ENCODE measurements around the gene SLC39A3. TPM values are rescaled to one million over a fixed set of nuclear protein-coding genes. Genes with fewer than 3 reads are reported as not detected.

Gene SLC39A3
- total RNA-seq, 1 experiment from 2014 or later: 28.2 TPM

GRCh38 chr19:2768365-2769132 is 28.7 kb upstream of the SLC39A3 start:
- CTCF ChIA-PET: interaction anchor here (0.6 kb wide), 1 partner anchor 10 kb away, joined by 4 read pairs; no protein-coding TSS in a partner anchor

DNA sequence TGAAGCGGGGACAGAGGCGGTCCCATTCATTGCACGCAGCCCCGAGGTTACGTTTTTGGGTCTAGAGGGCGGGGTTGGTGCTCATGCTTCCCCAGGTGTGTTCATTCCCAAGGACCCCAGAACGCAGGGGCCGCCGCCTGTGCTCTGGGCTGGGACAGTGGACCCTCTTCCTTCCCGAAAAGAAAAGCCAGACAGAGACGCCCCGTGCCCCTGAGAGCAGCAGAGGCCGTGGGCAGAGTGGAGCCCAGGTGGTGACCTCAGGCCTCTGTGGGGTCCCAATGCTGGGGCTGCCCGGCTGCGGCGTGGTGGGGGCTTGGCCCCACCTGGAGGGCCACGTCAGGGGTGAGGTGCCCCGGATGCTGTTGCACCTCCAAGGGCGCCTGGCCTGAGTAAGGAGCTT is 27.9 kb upstream of the SLC39A3 start:
- H3K9me3 Mint-ChIP-seq (ENCODE audit: low read depth, unreplicated experiment): no peaks in the 10 kb centered on the region
- CTCF ChIA-PET: no interaction called here
- no TSS peak for BruUV-seq (replicated peaks)
- TF ChIP-seq, protein P1, sequence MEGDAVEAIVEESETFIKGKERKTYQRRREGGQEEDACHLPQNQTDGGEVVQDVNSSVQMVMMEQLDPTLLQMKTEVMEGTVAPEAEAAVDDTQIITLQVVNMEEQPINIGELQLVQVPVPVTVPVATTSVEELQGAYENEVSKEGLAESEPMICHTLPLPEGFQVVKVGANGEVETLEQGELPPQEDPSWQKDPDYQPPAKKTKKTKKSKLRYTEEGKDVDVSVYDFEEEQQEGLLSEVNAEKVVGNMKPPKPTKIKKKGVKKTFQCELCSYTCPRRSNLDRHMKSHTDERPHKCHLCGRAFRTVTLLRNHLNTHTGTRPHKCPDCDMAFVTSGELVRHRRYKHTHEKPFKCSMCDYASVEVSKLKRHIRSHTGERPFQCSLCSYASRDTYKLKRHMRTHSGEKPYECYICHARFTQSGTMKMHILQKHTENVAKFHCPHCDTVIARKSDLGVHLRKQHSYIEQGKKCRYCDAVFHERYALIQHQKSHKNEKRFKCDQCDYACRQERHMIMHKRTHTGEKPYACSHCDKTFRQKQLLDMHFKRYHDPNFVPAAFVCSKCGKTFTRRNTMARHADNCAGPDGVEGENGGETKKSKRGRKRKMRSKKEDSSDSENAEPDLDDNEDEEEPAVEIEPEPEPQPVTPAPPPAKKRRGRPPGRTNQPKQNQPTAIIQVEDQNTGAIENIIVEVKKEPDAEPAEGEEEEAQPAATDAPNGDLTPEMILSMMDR (IDR thresholded peaks at IDR 0.05; ENCODE audit: unreplicated experiment): no peak
- DNase-seq: no peak
- no peak overlapping the region for H3K4me3 Mint-ChIP-seq (ENCODE audit: low read depth, unreplicated experiment)
- peaks cover 28% of the 10 kb centered on the region for H3K36me3 Mint-ChIP-seq (ENCODE audit: insufficient read depth, unreplicated experiment)
- no peak overlapping the region for H3K27ac Mint-ChIP-seq (ENCODE audit: unreplicated experiment)
- H3K27me3 Mint-ChIP-seq (ENCODE audit: unreplicated experiment): no peaks in the 10 kb centered on the region
- H3K4me1 Mint-ChIP-seq (ENCODE audit: low read depth, unreplicated experiment): no peaks in the 10 kb centered on the region
- intact Hi-C loops (cut with micrococcal nuclease; ENCODE audit: unreplicated experiment): no loop called here

More at GRCh38 chr19:2768365-2769132, 28.7 kb upstream of the SLC39A3 start:
- H3K4me3 Mint-ChIP-seq (ENCODE audit: low read depth, unreplicated experiment): no peak overlapping the region
- H3K27me3 Mint-ChIP-seq (ENCODE audit: unreplicated experiment): no peaks in the 10 kb centered on the region
- TF ChIP-seq, protein P1 (IDR thresholded peaks at IDR 0.05; ENCODE audit: unreplicated experiment): no peak
- DNase-seq: no peak
- intact Hi-C loops (cut with micrococcal nuclease; ENCODE audit: unreplicated experiment): no loop called here
- H3K9me3 Mint-ChIP-seq (ENCODE audit: low read depth, unreplicated experiment): no peaks in the 10 kb centered on the region
- no peaks in the 10 kb centered on the region for H3K4me1 Mint-ChIP-seq (ENCODE audit: low read depth, unreplicated experiment)
- H3K36me3 Mint-ChIP-seq (ENCODE audit: insufficient read depth, unreplicated experiment): peaks cover 22% of the 10 kb centered on the region
- no peak overlapping the region for H3K27ac Mint-ChIP-seq (ENCODE audit: unreplicated experiment)
- no TSS peak for BruUV-seq (replicated peaks)

GRCh38 chr19:2766594-2767372 is 27.0 kb upstream of the SLC39A3 start:
- Mint-ChIP-seq H3K4me1 (ENCODE audit: low read depth, unreplicated experiment) (no peaks in the 10 kb centered on the region), H3K9me3 (ENCODE audit: low read depth, unreplicated experiment) (no peaks in the 10 kb centered on the region)
- no TSS peak for BruUV-seq (replicated peaks)

GRCh38 chr19:2765376-2765775 is 25.6 kb upstream of the SLC39A3 start:
- Mint-ChIP-seq H3K4me3 (ENCODE audit: low read depth, unreplicated experiment) (no peak overlapping the region), H3K4me1 (ENCODE audit: low read depth, unreplicated experiment) (no peaks in the 10 kb centered on the region), H3K27me3 (ENCODE audit: unreplicated experiment) (no peaks in the 10 kb centered on the region), H3K27ac (ENCODE audit: unreplicated experiment) (no peak overlapping the region), H3K36me3 (ENCODE audit: insufficient read depth, unreplicated experiment) (peaks cover 37% of the 10 kb centered on the region), H3K9me3 (ENCODE audit: low read depth, unreplicated experiment) (no peaks in the 10 kb centered on the region)
- intact Hi-C loops (cut with micrococcal nuclease; ENCODE audit: unreplicated experiment): no loop called here
- BruUV-seq (replicated peaks): no TSS peak
- CTCF ChIA-PET: no interaction called here
- TF ChIP-seq, protein P1 (IDR thresholded peaks at IDR 0.05; ENCODE audit: unreplicated experiment): no peak
- DNase-seq: no peak

More at GRCh38 chr19:2766594-2767372, 27.0 kb upstream of the SLC39A3 start:
- intact Hi-C loops (cut with micrococcal nuclease; ENCODE audit: unreplicated experiment): no loop called here
- TF ChIP-seq, protein P1 (IDR thresholded peaks at IDR 0.05; ENCODE audit: unreplicated experiment): no peak
- CTCF ChIA-PET: no interaction called here
- Mint-ChIP-seq H3K27ac (ENCODE audit: unreplicated experiment) (no peak overlapping the region), H3K27me3 (ENCODE audit: unreplicated experiment) (no peaks in the 10 kb centered on the region), H3K4me3 (ENCODE audit: low read depth, unreplicated experiment) (no peak overlapping the region), H3K36me3 (ENCODE audit: insufficient read depth, unreplicated experiment) (peaks cover 31% of the 10 kb centered on the region)
- no peak for DNase-seq
